OCI-LY1 (cell line): ENCODE data around the gene NEGR1.

Source experiments
- H2AFZ ChIP-seq: fragments of 200-600 bp; sonication (generic), shearing (Covaris generic); 2 replicates; pipeline ENCODE4 v1.6.0; 2014; ENCODE audit warnings: antibody characterized with exemption, mild to moderate bottlenecking, low read length
- H3F3A ChIP-seq: fragments of 200-600 bp; sonication (generic), shearing (Covaris generic); 2 replicates; pipeline ENCODE4 v1.6.0; 2014; ENCODE audit warnings: mild to moderate bottlenecking, antibody characterized with exemption, low read length, moderate library complexity; ENCODE audit not compliant: insufficient read depth
- H3K27ac ChIP-seq: fragments of 200-600 bp; sonication (generic); 2 replicates; pipeline ENCODE4 v1.5.1; 2014; ENCODE audit warnings: low read length, mixed run types, mild to moderate bottlenecking, low read depth; ENCODE audit not compliant: poor library complexity, severe bottlenecking
- H3K27me3 ChIP-seq: fragments of 200-600 bp; sonication (generic); 2 replicates; pipeline ENCODE4 v1.6.0; 2014; ENCODE audit warnings: antibody characterized with exemption, mild to moderate bottlenecking, low read length, moderate library complexity; ENCODE audit not compliant: insufficient read depth
- H3K36me3 ChIP-seq: fragments of 200-600 bp; sonication (generic); 2 replicates; pipeline ENCODE4 v1.6.1; 2014; ENCODE audit warnings: mild to moderate bottlenecking, antibody characterized with exemption, low read length, moderate library complexity, mixed read lengths; ENCODE audit not compliant: insufficient read depth
- H3K4me1 ChIP-seq: fragments of 200-600 bp; sonication (generic); 2 replicates; pipeline ENCODE4 v1.5.1; 2014; ENCODE audit warnings: mild to moderate bottlenecking, low read length, moderate library complexity; ENCODE audit not compliant: insufficient read depth, severe bottlenecking
- H3K4me2 ChIP-seq: fragments of 200-600 bp; sonication (generic), shearing (Covaris generic); 2 replicates; pipeline ENCODE4 v1.6.1; 2014; ENCODE audit warnings: low read length
- H3K4me3 ChIP-seq: fragments of 200-600 bp; sonication (generic); 2 replicates; pipeline ENCODE4 v1.5.1; 2014; ENCODE audit warnings: low read length, low read depth, mild to moderate bottlenecking, mixed read lengths; ENCODE audit not compliant: poor library complexity, severe bottlenecking
- H3K79me2 ChIP-seq: fragments of 200-600 bp; shearing (Covaris generic); 2 replicates; pipeline ENCODE4 v1.6.1; 2016; ENCODE audit warnings: mixed run types, low read length, mixed read lengths; ENCODE audit not compliant: insufficient read depth
- H3K9ac ChIP-seq: fragments of 200-600 bp; sonication (generic), shearing (Covaris generic); 2 replicates; pipeline ENCODE4 v1.6.1; 2014; ENCODE audit warnings: mild to moderate bottlenecking, low read length, mixed read lengths
- H3K9me2 ChIP-seq: fragments of 200-600 bp; sonication (generic), shearing (Covaris generic); 2 replicates; pipeline ENCODE4 v1.6.1; 2014; ENCODE audit warnings: low read depth, mild to moderate bottlenecking, low read length, mixed read lengths
- H3K9me3 ChIP-seq: fragments of 200-600 bp; shearing (Covaris generic); 2 replicates; pipeline ENCODE4 v1.6.1; 2014; ENCODE audit warnings: low read length, mixed read lengths
- H4K20me1 ChIP-seq: fragments of 200-600 bp; sonication (generic), shearing (Covaris generic); 2 replicates; pipeline ENCODE4 v1.6.0; 2016; ENCODE audit warnings: mild to moderate bottlenecking, low read length; ENCODE audit not compliant: insufficient read depth
- CTCF ChIP-seq: fragments of 200-600 bp; sonication (generic), shearing (Covaris generic); IDR thresholded peaks from 2 replicates; pipeline ENCODE4 v1.5.1; 2017; ENCODE audit warnings: mild to moderate bottlenecking, antibody characterized with exemption, low read length, moderate library complexity, mixed read lengths
- EZH2 ChIP-seq: fragments of 200-600 bp; sonication (generic), shearing (Covaris generic); IDR thresholded peaks from 2 replicates; pipeline ENCODE4 v1.8.0; 2017; ENCODE audit warnings: borderline replicate concordance, mixed run types, mild to moderate bottlenecking, antibody characterized with exemption, low read length, moderate library complexity, mixed read lengths

NEGR1 gene

GRCh38 chr1:71461416-71461815, 820.9 kb downstream of the NEGR1 start:
- H3K27ac ChIP-seq: no peak overlapping the region
- no peak for TF ChIP-seq EZH2
- TF ChIP-seq CTCF: no peak
- no peaks in the 10 kb centered on the region for H3K79me2 ChIP-seq
- no peaks in the 10 kb centered on the region for H3F3A ChIP-seq
- H3K9me2 ChIP-seq: no peaks in the 10 kb centered on the region
- H3K9ac ChIP-seq: no peak overlapping the region
- H3K4me3 ChIP-seq: no peak overlapping the region
- H3K9me3 ChIP-seq: no peaks in the 10 kb centered on the region
- no peaks in the 10 kb centered on the region for H3K27me3 ChIP-seq
- H4K20me1 ChIP-seq: no peaks in the 10 kb centered on the region
- no peak overlapping the region for H3K4me2 ChIP-seq
- H3K36me3 ChIP-seq: no peaks in the 10 kb centered on the region
- no peaks in the 10 kb centered on the region for H3K4me1 ChIP-seq
- H2AFZ ChIP-seq: no peak overlapping the region

DNA sequence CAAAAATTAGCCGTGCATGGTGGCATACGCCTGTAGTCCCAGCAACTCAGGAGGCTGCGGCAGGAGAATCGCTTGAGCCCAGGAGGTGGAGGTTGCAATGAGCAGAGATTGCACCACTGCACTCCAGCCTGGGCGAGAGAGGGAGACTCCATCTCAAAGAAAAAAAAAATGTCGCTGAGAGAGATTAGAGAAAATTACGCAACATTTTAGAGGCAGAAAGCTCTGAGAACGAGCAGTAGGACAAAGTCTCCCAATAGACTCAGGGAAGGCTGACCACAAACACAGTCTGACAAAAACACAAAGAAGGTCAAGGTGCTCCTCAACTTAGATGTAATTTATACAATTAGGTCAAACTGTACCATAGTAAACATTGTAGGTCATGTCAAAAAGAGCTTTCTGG, 833.9 kb downstream of the NEGR1 start:
- H3K4me3 ChIP-seq: no peak overlapping the region

DNA sequence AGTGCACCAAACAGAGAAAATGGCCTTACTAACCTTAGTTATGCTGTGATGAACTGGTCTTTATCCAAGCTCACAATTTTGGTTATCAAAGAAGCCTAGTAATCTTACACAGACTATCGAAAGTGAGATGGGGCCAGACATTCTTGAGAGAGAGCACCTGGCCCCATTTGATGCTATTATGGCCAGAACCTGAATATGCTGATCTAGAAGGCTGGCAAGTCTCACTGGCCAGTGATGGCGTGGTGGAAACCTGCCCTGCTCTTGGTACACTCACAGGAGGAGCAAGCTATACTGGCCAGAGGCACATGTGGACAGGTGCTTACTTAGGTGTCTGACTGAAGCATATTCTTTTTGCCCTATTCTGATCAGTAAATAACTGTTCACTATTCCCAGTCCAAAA, 843.7 kb downstream of the NEGR1 start:
- Histone ChIP-seq H3K36me3 (no peaks in the 10 kb centered on the region), H4K20me1 (no peaks in the 10 kb centered on the region), H3K27me3 (no peaks in the 10 kb centered on the region), H3K4me2 (no peak overlapping the region), H3K27ac (no peak overlapping the region), H2AFZ (no peak overlapping the region), H3K4me1 (no peaks in the 10 kb centered on the region), H3F3A (no peaks in the 10 kb centered on the region), H3K9me2 (no peaks in the 10 kb centered on the region), H3K9ac (no peak overlapping the region), H3K79me2 (no peaks in the 10 kb centered on the region), H3K9me3 (no peaks in the 10 kb centered on the region), H3K4me3 (no peak overlapping the region)
- TF ChIP-seq CTCF (no peak), EZH2 (no peak)

More for the DNA sequence above, 833.9 kb downstream of the NEGR1 start:
- H4K20me1 ChIP-seq: no peaks in the 10 kb centered on the region
- TF ChIP-seq CTCF (no peak), EZH2 (no peak)
- no peak overlapping the region for H3K9ac ChIP-seq
- no peaks in the 10 kb centered on the region for H3F3A ChIP-seq
- no peaks in the 10 kb centered on the region for H3K79me2 ChIP-seq
- H3K9me2 ChIP-seq: no peaks in the 10 kb centered on the region
- H3K36me3 ChIP-seq: no peaks in the 10 kb centered on the region
- H2AFZ ChIP-seq: no peak overlapping the region
- H3K27ac ChIP-seq: no peak overlapping the region
- no peaks in the 10 kb centered on the region for H3K4me1 ChIP-seq
- H3K27me3 ChIP-seq: no peaks in the 10 kb centered on the region; the same call in 1 of the 2 replicates
- H3K9me3 ChIP-seq: no peaks in the 10 kb centered on the region
- no peak overlapping the region for H3K4me2 ChIP-seq
